GM18517 (cell line): ENCODE data around the gene RTP3.

ENCODE experiments used
- ATAC-seq: cut with Tn5 transposase; IDR thresholded peaks from one replicate; pipeline ENCODE4 v1.9.1; 2021; ENCODE audit warnings: mild to moderate bottlenecking, moderate library complexity; ENCODE audit not compliant: unreplicated experiment

RTP3 gene

DNA sequence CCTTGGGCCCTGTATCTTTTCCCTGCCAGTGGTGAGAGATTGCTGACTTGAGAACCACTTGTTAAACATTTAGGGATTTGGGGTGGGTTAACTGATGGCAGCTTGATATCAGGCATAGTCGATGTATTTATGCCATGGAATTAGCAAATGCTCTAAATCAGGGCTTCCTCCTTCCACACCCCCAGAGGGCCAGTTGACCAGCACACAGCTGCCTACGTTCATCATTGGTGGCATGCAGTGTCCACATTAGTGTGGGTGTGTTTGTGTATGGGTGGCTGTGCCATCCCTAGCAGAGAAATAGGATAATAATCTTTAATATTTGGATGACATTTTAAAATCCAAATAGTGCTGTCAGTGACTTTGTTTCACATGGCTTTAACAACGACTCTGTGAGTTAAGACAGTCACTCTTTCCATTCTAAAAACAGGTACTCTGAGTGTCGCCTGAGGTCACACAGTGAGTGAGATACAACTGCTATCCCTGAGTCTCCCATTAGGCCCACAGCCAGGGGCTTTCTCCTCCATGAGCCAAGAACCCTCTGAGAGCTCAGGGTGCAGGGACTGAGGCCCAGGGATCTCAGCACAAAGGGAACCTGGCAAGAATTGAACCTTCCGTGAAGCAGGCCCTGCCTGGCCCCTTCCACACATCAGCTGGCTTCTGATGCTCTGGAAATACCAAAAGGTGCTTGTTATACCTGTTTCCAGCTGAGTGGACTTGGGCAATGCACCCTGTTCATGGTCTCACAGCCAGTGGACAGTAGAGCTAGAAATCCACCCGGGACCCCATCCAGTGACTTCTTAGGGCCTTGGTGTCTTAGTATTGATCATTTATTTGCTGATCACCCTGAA, 28.8 kb upstream of the RTP3 start:
- no peak for ATAC-seq

GRCh38 chr3:46469680-46470357, 28.0 kb upstream of the RTP3 start:
- no peak for ATAC-seq

- no peak for ATAC-seq
Observed at GRCh38 chr3:46470831-46471230, 26.9 kb upstream of the RTP3 start.

DNA sequence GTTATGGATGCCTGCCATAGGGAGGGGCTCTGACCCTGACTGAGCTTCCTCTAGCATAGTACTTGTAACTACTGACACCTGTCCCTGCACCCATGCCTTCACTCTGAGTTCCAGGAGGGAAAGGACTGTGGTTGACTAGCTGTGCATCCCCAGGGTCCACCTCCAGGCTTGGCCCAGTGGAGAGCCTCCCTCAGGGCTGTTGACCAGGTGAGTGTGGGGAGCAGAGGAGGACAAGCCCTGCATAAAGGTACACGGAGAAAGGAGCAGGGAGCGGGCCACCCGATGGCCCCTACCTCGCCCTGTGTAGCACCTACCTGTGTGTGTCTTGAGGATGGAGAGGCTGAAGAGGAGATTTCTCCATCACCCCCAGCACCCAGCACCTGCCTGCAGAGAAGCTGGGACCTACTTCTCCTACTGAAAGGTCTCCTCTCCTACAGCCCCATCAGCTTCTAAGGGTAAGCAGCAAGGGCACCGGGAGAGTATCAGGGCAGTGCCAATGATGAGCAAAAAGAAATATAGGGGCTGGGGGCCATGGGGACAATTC, 26.3 kb upstream of the RTP3 start:
- no peak for ATAC-seq

DNA sequence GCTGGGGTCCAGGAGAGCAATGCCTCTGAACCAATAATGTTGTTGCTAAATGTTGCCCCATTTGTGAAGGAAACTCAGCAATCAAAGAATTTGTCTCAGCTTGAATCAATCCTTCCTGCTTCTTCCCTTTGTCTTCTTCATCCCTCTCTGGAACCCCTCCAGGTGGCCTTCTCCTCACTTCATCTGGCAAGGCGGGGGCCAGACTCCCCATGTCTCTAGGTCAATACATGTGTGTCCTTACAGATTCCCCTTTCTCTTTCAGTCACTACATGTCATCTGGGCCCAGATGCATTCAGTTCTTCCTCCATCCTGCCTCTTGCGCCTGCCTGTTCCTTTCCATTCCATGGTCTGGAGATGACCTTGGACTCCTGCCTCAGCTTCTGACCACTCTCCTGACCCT, 25.0 kb upstream of the RTP3 start:
- ATAC-seq, result no peak

GRCh38 chr3:46477145-46477544, 20.6 kb upstream of the RTP3 start:
- ATAC-seq, result no peak

DNA sequence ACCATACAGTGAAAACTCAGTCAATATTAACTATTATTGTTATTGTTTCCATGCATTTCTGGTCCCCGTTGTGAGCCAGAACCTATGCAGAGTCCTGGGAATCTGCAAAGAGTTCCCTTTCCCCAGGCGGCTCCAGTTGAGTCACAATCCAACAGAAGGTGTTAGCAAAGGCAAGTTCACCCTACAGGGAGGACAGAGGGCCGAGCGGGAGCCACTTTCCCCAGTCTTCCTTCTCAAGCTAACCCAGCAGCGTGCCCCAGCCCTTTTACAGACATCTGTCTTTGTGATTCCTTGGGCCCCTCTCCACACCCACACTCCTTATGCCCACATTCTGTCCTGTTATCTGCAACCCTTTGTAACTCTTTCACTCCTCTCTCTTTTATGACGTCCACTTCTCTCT, 20.0 kb upstream of the RTP3 start:
- no peak for ATAC-seq

- ATAC-seq, result no peak
Observed at GRCh38 chr3:46478341-46478740, 19.4 kb upstream of the RTP3 start.

DNA sequence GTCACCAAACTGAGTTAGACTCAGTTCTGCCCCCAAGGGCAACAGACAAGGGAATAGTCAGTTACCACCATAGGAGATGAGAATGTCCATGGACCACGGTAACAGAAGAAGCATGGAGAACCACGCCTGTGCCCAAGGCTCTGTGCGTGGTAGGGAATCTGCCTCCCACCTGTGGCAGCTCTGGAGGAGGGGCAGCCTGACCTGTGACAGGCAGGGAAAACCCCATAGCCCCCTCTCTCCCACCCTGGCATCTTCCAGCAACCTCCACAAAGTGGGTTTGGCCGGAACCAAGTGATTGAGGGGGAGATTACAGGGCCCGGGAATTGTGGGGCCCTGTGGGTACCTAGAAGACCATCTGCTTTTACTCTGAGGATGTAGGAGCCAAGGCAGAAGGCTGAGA, 18.8 kb upstream of the RTP3 start:
- ATAC-seq, result no peak

- no peak for ATAC-seq
Observed at GRCh38 chr3:46479696-46480095, 18.1 kb upstream of the RTP3 start.

GRCh38 chr3:46480491-46481195, 17.1 kb upstream of the RTP3 start:
- ATAC-seq, result no peak

- no peak for ATAC-seq
Observed at GRCh38 chr3:46481636-46482035, 16.1 kb upstream of the RTP3 start.

- ATAC-seq, result no peak
Observed at GRCh38 chr3:46482632-46483350, 15.0 kb upstream of the RTP3 start.

DNA sequence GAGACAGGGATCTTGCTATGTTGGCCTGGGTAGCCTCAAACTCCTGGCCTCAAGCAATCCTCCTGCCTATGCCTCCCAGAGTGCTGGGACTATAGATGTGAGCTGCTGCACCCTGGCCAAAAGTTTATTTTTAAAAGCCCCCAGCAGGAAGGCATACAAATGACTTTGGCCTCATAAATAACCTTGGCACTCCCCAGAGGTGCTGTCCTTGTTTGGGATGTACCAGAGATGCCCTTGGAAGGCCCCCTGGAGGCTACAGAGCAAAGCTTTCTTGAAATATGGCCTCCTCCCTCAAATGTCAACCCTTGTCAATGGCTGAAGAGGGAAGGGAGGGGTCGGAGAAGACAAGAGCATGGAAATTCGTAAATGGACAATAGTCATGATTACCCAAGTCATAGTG, 14.0 kb upstream of the RTP3 start:
- ATAC-seq, result no peak

GRCh38 chr3:46484388-46484787, 13.4 kb upstream of the RTP3 start:
- ATAC-seq, result no peak

- no peak for ATAC-seq
Observed at GRCh38 chr3:46484911-46485778, 12.6 kb upstream of the RTP3 start.

DNA sequence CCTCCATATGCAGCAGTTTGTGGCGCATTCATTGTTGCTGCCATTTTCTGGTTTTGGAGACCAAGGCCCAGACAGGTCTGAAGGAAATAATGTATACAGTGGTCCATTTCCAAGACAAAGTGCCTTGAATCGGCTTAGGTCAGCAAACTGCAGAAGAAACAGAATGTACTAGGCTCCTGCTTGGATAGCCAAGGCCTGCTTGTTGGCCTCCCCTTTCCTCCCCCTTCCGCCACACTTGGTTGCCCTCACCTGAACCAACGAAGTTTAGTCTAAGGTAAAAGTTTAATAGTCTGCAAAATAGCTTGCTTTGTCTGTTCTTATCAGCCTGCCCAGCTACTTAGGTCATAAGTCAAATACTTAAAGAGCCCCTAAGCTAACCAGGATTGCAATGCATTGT, 12.0 kb upstream of the RTP3 start:
- ATAC-seq, result no peak

- ATAC-seq, result peak; percentile 92
Observed at GRCh38 chr3:46488735-46489361, 8.9 kb upstream of the RTP3 start.

DNA sequence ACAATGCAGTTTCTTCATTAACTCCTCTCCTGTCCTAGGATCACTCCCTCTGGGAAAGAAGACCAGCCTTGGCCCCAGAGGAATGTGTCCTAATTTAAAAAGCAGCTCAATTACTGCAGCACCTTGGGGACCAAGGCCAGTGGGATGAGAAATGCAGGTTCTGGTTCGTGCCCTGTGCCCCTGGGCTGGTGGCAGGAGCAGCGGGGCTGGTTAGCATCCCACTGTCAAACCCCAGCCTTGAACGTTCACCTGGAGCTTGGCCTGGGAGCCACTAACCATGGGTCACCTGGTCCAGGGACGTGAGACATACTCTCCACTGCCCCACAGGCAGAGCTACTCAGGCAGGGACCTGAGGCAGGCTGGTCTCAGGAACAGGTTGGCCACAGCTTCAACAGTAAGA, 8.4 kb upstream of the RTP3 start:
- no peak for ATAC-seq

DNA sequence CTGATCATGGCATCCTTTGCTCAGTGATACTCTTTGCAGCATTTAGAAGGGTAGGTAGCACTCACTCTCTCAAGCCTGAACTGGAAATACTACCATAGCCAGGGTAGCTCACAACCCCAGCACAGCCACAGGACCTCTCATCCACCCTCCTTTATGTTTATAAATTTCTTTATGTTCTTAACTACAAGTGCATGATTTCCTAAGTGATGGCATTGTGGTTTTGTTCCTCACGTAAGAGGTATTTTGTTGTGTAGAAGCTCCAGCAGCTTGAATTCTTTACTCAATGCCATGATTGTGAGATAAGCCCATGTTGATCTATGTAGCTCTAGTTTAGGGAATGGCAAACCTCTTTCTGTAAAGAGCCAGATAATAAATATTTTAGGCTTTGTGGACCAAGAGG, 7.9 kb upstream of the RTP3 start:
- no peak for ATAC-seq
